Measurements from ENCODE around the gene KCND2. TPM values are rescaled to one million over a fixed set of nuclear protein-coding genes. Genes with fewer than 3 reads are reported as not detected.

KCND2 gene
- polyA plus RNA-seq, 3 donors: not detected

DNA sequence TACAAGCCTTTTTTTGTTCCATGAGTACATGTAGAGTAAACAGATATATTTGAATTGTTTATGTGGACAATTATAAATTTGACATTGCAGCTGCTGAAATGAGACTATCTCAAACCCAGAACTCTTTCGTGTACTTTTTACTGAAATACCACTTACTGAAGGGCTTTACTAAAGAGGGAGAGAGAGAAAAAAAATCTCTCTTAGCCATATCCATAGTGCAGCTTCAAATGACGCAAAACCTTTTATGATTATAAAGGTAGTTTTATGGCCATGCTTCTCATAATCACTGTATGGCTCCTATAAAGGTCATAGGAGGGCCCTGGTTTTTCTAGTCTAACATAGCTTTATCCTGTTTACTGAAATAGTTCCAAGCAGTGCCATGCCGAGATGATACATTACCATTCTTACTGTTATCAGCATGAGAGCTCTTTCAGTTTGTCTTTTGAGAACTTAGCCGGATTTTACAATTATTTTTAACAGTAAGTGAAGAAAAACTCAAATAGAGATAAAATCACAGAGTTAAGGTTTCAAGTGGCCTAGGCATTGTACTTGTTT is 35.1 kb downstream of the KCND2 start:
- TF ChIP-seq, protein P1, sequence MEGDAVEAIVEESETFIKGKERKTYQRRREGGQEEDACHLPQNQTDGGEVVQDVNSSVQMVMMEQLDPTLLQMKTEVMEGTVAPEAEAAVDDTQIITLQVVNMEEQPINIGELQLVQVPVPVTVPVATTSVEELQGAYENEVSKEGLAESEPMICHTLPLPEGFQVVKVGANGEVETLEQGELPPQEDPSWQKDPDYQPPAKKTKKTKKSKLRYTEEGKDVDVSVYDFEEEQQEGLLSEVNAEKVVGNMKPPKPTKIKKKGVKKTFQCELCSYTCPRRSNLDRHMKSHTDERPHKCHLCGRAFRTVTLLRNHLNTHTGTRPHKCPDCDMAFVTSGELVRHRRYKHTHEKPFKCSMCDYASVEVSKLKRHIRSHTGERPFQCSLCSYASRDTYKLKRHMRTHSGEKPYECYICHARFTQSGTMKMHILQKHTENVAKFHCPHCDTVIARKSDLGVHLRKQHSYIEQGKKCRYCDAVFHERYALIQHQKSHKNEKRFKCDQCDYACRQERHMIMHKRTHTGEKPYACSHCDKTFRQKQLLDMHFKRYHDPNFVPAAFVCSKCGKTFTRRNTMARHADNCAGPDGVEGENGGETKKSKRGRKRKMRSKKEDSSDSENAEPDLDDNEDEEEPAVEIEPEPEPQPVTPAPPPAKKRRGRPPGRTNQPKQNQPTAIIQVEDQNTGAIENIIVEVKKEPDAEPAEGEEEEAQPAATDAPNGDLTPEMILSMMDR (IDR thresholded peaks at IDR 0.05): no peak
- Histone ChIP-seq H3K4me3 (replicated peaks in 1 of 3; ENCODE audit: low read depth in 2 of 3, low read length in 3 of 3) (no peak overlapping the region), H3K27ac (ENCODE audit: low read depth in 1 of 2, low read length in 2 of 2) (no peak overlapping the region), H3K9ac (ENCODE audit: insufficient read depth, low read length, poor library complexity, severe bottlenecking) (no peak overlapping the region), H3K9me3 (replicated peaks in 1 of 2; ENCODE audit: control insufficient read depth in 1 of 2, insufficient read depth in 1 of 2, low read length in 2 of 2) (no peaks in the 10 kb centered on the region), H4K20me1 (ENCODE audit: insufficient read depth, low read length) (no peaks in the 10 kb centered on the region), H3K4me1 (ENCODE audit: control insufficient read depth in 1 of 2, insufficient read depth in 2 of 2, low read length in 2 of 2) (no peaks in the 10 kb centered on the region), H2AFZ (ENCODE audit: insufficient read depth, low read depth, low read length, poor library complexity, severe bottlenecking) (no peak overlapping the region), H3K79me2 (ENCODE audit: insufficient read depth, low read length) (no peaks in the 10 kb centered on the region), H3K27me3 (ENCODE audit: control insufficient read depth in 2 of 2, insufficient read depth in 2 of 2, low read length in 2 of 2) (no peaks in the 10 kb centered on the region), H3K4me2 (replicated peaks; ENCODE audit: extremely low read depth, low read length, poor library complexity, severe bottlenecking) (no peak overlapping the region), H3K36me3 (replicated peaks in 1 of 2; ENCODE audit: control insufficient read depth in 1 of 2, insufficient read depth in 2 of 2, low read length in 2 of 2) (no peaks in the 10 kb centered on the region)
- Mint-ChIP-seq H3K9me3 (no peaks in the 10 kb centered on the region), H3K4me3 (no peak overlapping the region), H3K4me1 (no peaks in the 10 kb centered on the region), H3K36me3 (no peaks in the 10 kb centered on the region), H3K27me3 (ENCODE audit: low read depth in 3 of 3) (peaks cover 0 to 3% (median 0%) of the 10 kb centered on the region in 3 donors), H3K27ac (no peak overlapping the region)
- intact Hi-C loops (cut with micrococcal nuclease): no loop called here
- no CpG with 5 or more reads among the region's 4 CpGs for WGBS (ENCODE audit: insufficient coverage)
- DNase-seq: no peak

DNA sequence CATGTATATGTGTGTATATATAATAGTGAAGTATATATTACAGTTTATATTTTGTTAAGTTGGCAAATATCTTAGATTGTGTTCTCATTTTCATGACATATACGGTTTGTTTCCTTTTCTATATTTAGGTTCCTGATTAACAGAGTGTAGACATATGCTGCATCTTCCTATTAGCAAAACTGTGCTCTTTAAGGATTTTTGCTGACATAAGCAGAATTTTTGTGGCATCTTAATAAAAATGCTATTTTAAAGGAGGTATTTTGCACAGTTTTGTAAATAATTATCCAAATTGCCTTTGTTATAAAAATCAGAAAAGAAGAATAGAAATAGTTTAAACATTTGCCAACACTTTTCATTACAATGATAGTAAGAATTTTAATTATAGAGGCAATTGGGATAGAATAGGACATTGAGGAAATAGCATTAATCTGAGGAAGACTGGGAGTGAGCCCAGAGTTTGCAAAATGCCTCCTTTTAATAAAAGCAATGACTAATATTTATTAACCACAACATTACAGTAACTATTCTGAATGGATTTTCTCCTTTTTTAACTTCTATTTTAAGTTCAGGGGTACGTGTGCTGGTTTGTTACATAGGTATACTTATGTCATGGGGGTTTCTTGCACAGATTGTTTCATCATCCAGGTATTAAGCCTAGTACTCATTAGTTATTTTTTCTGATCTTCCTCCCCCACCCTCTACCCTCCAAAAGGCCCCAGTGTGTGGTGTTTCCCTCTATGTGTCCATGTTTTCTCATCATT is 38.2 kb downstream of the KCND2 start:
- Mint-ChIP-seq H3K4me1 (no peaks in the 10 kb centered on the region), H3K27me3 (ENCODE audit: low read depth in 3 of 3) (no peaks in the 10 kb centered on the region), H3K9me3 (no peaks in the 10 kb centered on the region), H3K4me3 (no peak overlapping the region), H3K27ac (no peak overlapping the region), H3K36me3 (no peaks in the 10 kb centered on the region)
- no CpG with 5 or more reads among the region's 2 CpGs for WGBS (ENCODE audit: insufficient coverage)
- TF ChIP-seq, protein P1 (IDR thresholded peaks at IDR 0.05): no peak
- Histone ChIP-seq H3K9me3 (replicated peaks in 1 of 2; ENCODE audit: control insufficient read depth in 1 of 2, insufficient read depth in 1 of 2, low read length in 2 of 2) (no peaks in the 10 kb centered on the region), H4K20me1 (ENCODE audit: insufficient read depth, low read length) (no peaks in the 10 kb centered on the region), H2AFZ (ENCODE audit: insufficient read depth, low read depth, low read length, poor library complexity, severe bottlenecking) (no peak overlapping the region), H3K4me3 (replicated peaks in 1 of 3; ENCODE audit: low read depth in 2 of 3, low read length in 3 of 3) (no peak overlapping the region), H3K9ac (ENCODE audit: insufficient read depth, low read length, poor library complexity, severe bottlenecking) (no peak overlapping the region), H3K4me2 (replicated peaks; ENCODE audit: extremely low read depth, low read length, poor library complexity, severe bottlenecking) (no peak overlapping the region), H3K36me3 (replicated peaks in 1 of 2; ENCODE audit: control insufficient read depth in 1 of 2, insufficient read depth in 2 of 2, low read length in 2 of 2) (no peaks in the 10 kb centered on the region), H3K27ac (ENCODE audit: low read depth in 1 of 2, low read length in 2 of 2) (no peak overlapping the region), H3K79me2 (ENCODE audit: insufficient read depth, low read length) (no peaks in the 10 kb centered on the region), H3K4me1 (ENCODE audit: control insufficient read depth in 1 of 2, insufficient read depth in 2 of 2, low read length in 2 of 2) (no peaks in the 10 kb centered on the region), H3K27me3 (ENCODE audit: control insufficient read depth in 2 of 2, insufficient read depth in 2 of 2, low read length in 2 of 2) (no peaks in the 10 kb centered on the region)
- DNase-seq: no peak
- intact Hi-C loops (cut with micrococcal nuclease): no loop called here

Data from CD14-positive monocyte (primary cell).